ENCODE results near the gene CAMSAP1.

The CAMSAP1 gene

GRCh38 chr9:135830496-135830895 is 76.8 kb downstream of the CAMSAP1 start:
- no peak for DNase-seq

GRCh38 chr9:135828656-135829055 is 78.7 kb downstream of the CAMSAP1 start:
- DNase-seq, result no peak

GRCh38 chr9:135827866-135828580 is 79.3 kb downstream of the CAMSAP1 start:
- no peak for DNase-seq

GRCh38 chr9:135827301-135827700 is 80.0 kb downstream of the CAMSAP1 start:
- DNase-seq, result no peak

- DNase-seq, result no peak
These were observed 81.2 kb downstream of the CAMSAP1 start for GRCh38 chr9:135826188-135826545.

- no peak for DNase-seq
These were observed 81.7 kb downstream of the CAMSAP1 start for GRCh38 chr9:135825435-135826187.

GRCh38 chr9:135823036-135823435 is 84.3 kb downstream of the CAMSAP1 start:
- DNase-seq, result no peak

GRCh38 chr9:135822374-135822755 is 85.0 kb downstream of the CAMSAP1 start:
- DNase-seq, result no peak

GRCh38 chr9:135821733-135822373 is 85.5 kb downstream of the CAMSAP1 start:
- DNase-seq, result no peak

- no peak for DNase-seq
These were observed 86.2 kb downstream of the CAMSAP1 start for GRCh38 chr9:135821116-135821515.

GRCh38 chr9:135820661-135821060 is 86.7 kb downstream of the CAMSAP1 start:
- no peak for DNase-seq

GRCh38 chr9:135819905-135820304 is 87.4 kb downstream of the CAMSAP1 start:
- DNase-seq, result no peak

- no peak for DNase-seq
These were observed 88.4 kb downstream of the CAMSAP1 start for GRCh38 chr9:135818718-135819475.

GRCh38 chr9:135817951-135818717 is 89.2 kb downstream of the CAMSAP1 start:
- no peak for DNase-seq

- DNase-seq, result no peak
These were observed 90.7 kb downstream of the CAMSAP1 start for GRCh38 chr9:135816651-135816970.

- DNase-seq, result no peak
These were observed 91.3 kb downstream of the CAMSAP1 start for GRCh38 chr9:135815830-135816650.

- DNase-seq, result no peak
These were observed 91.9 kb downstream of the CAMSAP1 start for GRCh38 chr9:135815413-135815812.

GRCh38 chr9:135814421-135815095 is 92.8 kb downstream of the CAMSAP1 start:
- no peak for DNase-seq

- no peak for DNase-seq
These were observed 93.6 kb downstream of the CAMSAP1 start for GRCh38 chr9:135813671-135814290.

- DNase-seq, result no peak
These were observed 94.4 kb downstream of the CAMSAP1 start for GRCh38 chr9:135812961-135813360.

- DNase-seq, result no peak
These were observed 95.5 kb downstream of the CAMSAP1 start for GRCh38 chr9:135811801-135812200.

All from central memory CD4-positive, alpha-beta T cell (primary cell).